Stimulated activated CD4-positive, alpha-beta T cell treated with anti-CD3 and anti-CD28 coated beads, TNF-alpha, amount 100 ng/mL, for 48 hours (primary cell): Measurements from ENCODE around the gene SFXN1.
A peak's percentile ranks its signal among the peaks of the same experiment; 100 is the strongest.

Source experiments
- DNase-seq, 3 donors: peaks; one replicate each; pipeline ENCODE4 v3.0.0-alpha.2; 2020; ENCODE audit warnings: low read depth in 3 of 3

The SFXN1 gene

DNA sequence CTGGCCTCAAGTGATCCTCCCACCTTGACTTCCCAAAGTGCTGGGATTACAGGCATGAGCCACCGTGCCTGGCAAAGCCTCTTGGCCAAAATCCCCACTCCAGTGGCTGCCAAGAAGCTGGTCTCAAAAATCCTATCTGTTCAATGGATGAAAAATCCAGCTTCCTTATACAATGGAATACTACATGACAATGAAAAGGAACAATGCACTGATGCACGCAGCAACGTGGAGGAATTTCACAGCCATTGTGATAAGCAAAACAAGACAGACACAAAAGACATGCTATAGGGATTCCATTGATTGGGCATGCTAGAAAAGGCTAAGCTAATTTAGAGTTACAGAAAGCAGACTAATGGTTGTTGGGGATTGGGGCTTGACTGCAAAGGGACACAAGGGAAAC lies 13.1 kb upstream of the SFXN1 start:
- no peak for DNase-seq

DNA sequence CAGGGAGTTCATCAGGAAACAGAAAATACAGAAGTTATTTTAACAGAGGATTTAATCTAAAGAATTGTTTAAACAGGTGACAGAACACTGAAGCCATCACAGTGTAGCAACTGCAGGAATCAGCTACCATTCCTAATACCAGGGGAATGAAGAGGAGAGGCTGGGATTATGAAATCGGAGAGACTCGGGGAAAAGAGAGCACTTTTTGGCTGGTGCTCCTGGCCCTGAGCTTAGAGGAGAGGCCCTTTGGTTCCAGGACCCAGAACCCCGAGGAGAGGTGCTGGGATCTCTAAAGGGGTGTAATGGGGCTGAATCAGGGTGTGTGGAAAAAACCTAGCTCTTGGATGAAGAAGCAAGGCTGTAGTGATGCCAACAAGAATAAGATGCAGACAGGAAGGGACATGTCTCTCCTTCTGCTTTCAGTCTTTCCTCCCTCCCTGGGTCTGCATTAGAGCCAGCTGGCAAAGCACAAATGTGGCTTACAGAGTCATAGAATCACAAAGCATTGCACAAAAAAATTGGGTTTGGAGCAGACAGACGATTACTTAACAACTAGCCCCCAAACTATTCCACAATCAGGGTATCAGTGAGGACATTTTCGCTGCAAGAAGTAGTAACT lies 11.6 kb upstream of the SFXN1 start:
- DNase-seq = no peak

DNA sequence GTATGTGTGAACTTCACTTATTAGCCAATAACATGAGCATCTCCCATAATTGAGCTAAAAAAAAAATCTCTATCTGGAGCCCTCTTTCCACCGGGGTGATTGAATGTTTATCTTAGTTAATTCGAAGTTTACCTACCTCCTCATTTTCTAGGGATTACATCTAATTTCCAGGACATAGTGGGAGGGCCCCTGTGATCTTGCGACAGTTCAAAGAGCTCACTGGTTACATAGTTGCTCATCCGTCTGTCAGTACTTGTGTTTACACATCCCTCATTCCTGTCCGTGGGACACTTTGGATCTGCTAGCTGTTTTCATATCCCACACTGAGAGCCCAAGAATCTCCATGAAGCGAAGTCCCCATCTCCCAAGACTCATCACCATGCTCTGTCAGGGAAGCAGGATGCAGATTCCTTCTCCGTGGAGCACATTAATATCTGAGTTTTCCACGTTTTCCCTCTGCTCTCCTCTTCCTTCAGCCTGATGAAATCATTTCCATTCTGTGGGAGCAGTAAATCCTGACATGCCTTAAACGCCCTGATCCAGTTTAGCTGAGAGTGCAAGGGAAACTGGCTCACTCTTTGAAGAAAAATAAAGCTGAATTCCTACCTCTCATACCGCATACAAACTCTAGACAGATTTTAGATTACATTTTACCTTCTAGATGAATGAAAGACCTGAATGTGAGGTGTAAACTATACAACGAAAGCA lies 10.2 kb upstream of the SFXN1 start:
- DNase-seq = no peak

DNA sequence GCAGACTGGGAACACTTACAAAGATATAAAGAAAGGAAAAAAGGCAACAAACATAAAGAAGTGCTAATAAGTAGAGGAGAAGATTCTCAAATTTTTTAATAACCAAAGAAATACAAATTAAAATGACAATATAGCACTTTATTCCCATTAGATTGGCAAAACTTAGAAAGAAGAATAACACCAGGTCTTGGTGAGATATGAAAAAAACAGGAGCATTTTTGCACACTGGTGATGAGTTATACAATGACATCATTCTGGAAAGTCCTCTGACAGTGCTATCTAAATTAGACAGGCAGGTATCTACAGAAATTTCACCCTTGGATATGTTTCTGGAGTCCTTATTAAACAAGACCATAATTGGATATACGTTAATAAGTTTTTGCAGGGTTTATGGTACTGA lies 9.5 kb upstream of the SFXN1 start:
- DNase-seq = no peak

DNA sequence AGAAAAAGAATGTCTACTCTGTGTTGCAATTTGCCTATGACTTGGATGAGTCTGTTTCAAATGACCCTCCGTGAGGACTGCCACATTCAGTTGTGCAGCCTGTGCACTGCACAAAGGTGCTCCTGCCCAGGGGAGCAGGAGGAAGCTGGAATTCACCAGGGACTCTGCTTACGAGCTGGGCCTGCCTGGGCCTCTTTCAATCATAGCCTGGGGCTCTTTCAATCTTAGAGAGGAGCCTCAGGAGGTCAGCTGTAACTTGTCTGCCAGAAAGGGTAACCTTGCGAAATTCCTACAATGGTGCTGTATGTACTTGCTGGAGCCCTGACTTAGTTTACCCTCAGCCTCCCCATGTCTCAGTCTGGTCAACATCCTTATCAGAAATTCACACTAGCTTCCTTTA lies 8.4 kb upstream of the SFXN1 start:
- no peak for DNase-seq

DNA sequence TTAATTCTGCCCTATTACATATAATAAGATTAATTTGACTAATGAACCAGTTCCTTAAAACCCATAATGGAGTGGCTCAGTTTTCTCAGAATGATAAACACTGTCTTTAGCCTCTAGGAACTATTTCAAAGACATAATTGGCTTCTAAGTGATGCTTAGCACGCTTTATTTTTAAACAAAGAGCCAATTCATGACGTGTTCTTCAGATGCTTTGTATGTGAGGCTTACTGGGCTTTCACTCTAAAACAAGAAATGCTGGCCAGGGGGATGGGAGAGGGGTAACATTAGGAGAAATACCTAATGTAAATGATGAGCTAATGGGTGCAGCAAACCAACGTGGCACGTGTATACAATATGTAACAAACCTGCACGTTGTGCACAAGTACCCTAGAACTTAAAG lies 7.6 kb upstream of the SFXN1 start:
- DNase-seq = no peak

DNA sequence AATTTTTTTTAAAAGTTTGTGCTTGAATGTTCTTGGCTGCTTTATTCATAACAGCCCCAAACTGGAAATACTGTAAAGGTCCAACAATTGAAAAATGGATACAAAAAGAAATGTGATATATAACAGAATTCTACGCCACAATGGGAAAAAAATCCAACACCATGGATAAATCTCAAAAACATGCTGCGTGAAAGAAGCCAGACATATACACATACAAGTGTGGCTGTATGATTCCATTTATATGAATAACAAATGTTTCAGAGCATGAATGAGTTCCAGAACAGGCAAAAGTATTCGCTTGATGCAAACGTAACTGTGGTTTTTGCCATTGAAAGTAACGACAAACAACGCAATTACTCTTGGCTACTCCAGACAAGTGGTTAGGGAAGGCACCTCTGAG lies 7.2 kb upstream of the SFXN1 start:
- DNase-seq = no peak

DNA sequence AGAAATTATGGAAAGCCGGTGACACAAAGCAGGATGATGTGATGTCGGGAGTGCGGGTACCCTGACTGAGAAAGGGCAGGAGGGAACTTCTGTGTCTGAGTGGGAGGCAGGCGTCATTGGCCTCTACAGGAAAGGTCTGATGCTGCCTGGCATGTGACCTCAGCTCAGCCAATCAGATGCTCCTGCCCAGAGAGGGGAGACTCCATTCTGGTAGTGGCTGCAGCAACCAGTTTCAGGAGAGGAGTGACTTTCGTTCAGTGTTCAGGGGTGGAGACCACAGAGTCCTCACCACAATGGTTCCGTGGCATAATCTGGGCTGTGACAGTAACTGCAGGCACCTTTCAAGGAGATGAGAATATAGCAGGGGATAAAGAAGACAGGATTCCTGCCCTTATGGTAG lies 6.7 kb upstream of the SFXN1 start:
- peak in 2 of 3 donors; percentile 14 to 37 for DNase-seq

DNA sequence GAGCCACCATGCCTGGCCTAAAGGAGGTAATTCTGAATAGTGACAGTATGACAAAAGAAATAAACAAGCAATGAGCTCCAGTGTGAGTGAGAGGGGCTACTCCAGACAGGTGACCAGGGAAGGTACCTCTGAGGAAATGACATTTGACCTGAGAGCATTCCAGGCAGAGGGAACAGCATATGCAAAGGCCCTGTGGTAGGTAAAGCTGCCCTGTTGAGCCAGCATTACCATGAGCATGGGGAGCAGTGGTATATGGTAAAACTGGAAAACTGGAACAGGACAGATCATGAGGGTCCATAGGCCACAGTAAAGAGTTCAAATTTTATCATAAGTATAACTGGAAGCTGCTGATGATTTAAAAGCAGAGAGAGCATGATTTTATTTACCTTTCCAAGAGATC lies 6.0 kb upstream of the SFXN1 start:
- DNase-seq = no peak

DNA sequence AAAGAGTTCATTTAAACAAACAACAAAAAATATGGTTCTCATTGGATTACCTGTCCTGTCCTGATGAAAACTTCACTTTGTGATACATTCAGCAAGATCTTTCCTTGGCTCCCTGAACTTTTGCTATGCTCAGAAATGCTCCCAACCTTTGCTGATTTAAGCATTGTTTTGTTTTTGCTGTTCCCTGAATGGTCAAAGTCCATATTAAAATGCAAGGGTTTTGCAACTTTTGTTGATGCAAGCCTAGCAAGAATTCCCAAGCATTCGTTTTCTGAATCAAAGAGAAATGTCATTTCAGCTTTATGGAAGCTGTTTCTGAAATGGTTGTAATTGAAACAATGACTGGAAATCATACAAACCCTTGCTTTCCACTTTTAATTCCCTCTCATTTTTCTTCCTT lies 3.1 kb upstream of the SFXN1 start:
- no peak for DNase-seq

DNA sequence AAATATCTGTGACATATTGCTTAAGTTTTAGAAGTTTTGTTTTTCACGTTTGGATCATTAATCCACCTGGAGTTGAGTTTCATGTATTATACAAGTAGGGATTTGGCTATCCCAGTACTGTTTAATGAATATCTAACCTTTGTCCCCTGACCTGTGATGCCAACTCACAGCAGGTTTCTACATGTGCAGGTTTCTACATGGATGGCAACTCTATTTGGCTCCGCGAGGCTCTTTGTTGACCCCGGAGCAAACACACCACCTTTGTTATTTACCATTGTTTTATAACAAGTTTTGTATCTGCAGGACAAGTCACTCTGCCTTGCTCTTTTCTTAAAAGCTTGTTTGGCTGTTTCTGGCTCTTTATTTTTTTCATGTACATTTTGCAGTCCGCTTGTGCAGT lies 920 bp upstream of the SFXN1 start:
- no peak for DNase-seq

DNA sequence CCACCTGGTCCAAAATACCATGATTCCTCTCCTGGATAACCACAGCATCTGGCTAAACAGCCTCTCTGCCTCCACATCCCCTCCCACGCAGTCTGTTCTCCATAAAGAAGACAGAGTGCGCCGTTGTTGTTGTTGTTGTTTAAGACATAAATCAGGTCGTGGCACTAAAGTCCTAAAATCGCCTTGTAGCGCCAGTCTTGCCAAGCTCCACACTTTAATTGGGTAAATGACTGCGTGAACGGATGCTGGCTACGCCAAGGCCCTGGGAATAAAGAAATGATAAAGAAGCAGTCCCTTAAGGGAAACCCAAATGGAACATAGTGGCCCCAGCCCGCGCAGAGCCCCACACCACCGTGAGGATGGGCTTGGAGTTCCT lies 364 bp upstream of the SFXN1 start:
- DNase-seq = no peak

DNA sequence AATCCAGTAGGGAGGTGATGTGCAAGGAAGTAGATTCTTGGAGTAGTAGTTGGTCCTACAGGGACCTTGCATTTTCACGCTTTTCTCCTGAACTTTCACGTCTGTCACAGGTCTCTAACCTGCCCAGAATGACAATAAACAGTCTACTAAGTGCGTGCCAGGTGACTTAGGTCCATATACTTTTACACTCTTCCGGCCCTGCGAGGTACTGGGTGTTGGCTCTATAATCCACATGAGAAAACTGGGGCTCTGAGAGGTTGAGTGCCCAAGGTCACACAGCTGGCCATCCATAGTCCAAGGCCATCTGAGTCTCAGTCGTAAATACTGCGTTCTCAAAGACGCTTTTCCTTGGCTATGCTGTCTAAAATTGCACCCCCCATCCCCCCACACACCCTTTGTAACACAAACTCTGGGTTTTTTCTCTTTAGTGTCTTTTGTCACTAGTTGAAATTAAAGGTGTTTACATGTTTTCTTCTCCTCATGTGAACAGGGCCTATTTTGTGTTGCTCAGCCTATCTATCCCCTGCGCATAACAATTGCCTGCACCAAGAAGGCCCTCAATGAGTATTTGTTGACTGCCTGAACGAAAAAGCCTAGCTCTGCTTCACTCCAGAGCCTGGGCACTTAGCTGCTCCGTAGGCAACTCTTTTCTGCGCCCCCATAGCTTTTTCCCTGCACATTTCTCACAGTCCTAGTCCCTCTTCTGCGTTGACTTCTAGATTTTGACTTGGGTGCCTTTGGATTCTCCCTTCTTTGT lies 943 bp downstream of the SFXN1 start:
- DNase-seq = no peak

DNA sequence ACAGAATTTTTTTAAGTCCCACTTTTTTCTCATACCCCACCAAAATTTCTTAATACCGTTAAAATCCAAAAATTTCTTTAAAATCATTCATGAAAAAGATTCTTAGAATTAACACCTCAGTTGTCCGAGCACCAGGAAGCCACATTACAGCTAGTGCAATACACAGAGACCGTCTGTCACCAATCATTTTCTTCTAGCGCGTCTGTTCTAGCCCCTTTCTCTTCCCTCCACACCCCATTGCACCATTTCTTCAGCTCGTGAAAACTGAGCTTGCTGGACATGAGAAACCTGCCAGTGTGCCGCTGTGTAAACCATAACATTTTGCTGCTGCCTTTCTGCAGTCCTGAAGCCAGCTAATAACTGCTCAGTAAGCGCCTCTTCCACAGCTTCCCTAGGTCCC lies 5.0 kb downstream of the SFXN1 start:
- DNase-seq = no peak

DNA sequence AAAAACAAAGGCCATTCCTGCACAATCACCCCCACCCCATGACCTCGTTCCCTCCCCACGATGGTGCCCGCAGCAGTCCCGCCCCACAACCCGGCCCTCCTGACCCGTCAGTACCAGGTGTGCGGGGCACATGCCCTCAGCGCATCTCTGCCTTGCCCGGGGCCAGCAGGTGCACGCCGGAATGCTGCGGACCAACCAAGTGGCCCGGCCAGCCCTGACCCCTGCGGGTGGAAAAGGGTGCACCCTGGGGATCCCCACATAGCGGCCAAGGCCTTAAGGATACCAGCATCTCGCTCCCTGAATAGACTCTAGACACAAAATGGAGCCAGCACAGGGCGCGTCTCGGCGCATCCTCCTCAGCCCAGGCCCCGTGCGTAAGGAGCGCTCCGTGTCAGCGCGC lies 6.0 kb downstream of the SFXN1 start:
- DNase-seq = no peak

DNA sequence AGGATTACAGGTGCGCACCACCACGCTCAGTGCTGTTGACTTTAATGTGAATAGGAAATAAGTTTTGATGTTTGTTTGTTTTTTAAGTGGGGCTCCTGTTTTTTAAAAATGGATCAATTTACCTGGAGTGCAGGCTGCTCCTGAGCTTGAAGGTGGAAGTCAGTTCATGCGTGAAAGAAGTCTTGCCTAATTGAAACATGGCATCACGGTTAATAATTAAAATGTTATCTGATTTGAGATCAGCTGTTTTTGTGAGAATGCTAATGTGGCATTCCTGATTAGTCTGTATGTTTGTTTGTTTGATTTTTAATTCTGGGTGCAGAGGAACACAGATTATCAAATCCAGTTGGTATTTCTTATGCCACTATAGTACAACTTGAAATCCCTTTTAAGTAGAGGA lies 6.5 kb downstream of the SFXN1 start:
- no peak for DNase-seq

DNA sequence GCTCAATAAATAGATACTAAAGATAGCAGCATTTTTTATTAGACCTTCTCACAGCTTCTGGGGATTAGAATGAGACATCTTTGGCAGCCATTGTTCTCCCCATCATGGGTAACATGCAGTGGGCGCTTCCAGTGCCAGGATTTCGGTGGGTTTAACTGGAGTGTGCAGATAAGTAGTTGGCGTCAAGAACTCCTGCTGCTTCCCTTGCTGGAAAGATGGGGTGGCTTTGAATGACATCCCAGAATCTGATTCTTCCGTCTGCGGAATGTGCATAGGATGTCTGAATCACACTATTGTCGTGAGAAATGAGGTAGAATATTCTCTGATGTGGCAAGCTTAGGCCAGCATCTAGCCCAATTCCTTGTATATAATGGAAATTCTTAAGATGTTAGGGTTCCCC lies 7.3 kb downstream of the SFXN1 start:
- no peak for DNase-seq

DNA sequence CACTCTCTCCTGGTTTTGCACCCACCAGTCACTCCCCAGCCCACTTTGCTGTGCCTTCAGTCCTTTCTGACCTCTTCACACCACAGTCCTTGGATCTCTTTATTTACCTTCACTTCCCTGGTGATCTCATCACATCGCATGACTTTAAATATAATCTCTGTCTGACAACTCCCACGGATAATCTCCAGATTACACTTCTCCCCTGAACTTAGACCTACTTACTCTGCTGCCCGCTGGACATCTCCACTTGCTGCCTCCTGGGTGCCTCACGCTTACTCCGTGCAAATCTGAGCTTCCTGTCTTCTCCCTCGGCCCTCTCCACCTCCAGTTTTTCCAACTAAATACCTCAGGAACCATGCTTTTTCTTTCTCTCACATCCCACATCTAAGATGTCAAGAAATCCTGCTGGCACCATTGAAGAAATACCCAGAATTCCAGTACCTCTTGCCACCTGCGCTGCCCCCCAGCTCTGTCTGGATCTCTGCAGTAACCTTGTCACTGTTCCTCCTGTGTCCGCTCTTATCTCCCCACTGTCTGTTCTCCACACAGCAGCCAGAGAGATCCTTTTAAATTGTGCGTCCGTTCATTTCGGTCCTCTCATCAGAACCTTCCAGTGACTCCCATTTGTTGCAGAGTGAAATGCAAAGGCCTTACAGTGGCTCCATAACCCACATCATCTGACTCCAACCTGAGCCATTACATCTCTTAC lies 9.3 kb downstream of the SFXN1 start:
- no peak for DNase-seq

DNA sequence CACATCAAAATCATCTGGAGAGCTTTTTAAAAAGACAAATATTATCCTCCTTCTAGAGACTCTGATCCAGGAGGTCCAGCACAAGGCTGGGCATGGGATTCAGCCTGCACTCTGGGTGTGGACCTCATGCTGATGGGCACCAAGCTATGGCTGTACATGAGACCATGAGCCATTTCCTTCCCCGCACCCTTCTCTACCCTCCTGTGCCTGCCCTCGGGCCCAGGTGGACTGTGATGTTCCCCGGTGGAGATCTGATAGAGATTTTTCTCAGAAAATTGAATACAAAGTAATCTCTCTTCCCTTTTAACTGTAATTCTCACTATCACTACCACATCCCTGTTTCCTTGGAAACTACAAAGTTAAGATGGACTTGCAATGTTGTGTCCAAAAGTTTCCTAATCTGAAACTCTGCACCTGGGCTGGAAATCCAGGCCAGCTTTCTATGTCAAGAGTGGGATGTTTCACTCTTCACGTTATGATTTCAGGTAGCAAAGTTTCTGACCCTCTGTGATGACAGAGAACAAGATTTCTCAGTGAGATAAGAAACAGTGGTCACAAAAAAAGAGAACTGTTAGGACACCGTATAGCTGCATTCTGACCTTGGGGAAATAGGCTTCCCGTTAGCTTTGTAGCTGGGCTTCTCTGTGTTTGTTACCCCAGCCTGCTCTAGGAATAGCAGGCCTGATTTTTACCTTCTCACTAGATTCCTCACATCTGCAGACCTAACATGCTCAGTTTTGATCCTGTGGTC lies 11.5 kb downstream of the SFXN1 start:
- DNase-seq = no peak

DNA sequence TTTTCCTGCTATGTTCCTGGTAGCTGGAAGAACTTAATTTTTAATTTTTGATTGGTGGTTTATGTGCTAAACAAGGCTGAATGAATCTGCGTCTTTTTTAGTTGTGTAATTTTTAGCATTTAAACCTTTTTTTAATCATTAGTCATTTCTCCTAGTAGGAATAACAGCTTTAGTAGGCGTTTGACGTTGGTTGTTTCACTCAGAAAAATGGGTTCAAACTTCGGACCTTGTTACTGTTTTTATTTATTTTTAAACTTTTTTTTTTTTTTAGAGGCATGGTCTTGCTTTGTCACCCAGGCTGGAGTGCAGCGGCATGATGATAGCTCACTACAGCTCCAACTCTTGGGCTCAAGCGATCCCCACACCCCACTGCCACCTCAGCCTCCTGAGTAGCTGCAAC lies 12.9 kb downstream of the SFXN1 start:
- no peak for DNase-seq

DNA sequence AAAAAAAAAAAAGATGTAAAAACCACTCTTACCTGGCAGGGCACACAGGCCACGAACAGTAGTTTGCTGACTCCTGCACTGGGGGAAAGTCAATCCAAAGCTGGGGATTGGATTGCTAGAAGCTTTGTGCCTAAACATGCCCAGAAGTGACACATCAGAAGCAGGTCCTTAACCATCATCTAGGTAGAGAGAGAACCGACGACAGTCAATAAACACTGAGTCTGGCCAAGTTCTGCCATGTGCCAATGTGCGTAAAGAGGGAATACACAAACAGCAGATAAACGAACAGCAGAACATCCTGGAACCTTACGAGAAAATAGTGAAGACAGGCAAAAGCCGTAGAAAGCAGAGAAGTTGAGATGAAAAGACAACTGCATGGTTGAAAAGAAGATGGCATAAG lies 14.9 kb downstream of the SFXN1 start:
- no peak for DNase-seq

DNA sequence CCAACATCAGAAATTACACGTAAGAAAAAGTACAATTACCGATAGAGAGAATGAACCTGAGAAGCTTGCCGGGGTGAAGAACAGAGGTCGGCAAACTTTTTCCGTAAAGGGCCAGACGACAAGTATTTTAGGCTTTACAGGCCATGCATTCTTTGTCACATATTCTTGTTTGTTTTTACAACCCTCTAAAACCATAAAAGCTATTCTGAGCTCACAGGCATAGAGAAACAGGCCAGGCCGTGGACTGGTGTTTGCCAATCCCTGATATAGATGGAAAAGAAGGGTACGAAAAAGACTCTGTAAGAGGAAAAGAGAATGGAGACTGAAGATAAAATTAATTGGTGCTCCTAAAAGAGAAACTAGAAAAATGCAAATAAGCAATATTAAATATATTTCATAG lies 15.4 kb downstream of the SFXN1 start:
- no peak for DNase-seq
